ENCODE measurements around the gene KRT13.

DNA sequence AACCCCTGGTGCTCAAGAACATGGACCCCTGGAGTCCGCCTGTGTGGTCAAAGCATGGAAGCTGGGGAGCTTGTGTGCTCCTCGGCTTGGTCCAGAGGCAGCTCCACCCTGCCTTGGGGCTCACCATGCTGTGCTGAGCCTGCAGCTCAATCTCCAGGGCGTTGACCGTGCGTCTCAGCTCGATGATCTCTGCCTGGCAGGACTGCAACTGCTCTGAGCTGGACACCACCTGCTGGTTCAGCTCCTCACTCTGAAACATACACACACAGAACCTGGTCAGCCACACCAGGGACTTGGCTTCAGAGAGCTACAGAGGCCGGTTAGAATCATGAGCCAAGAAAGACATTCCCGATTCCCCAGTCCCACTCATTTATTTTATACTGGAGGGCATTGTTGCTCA lies 27.2 kb downstream of the KRT13 start:
- no peak for TF ChIP-seq SMC3 (IDR thresholded peaks at IDR 0.05; ENCODE audit: low read depth, low read length)
- TF ChIP-seq RAD21 (IDR thresholded peaks at IDR 0.05; ENCODE audit: low read length): no peak
- TF ChIP-seq RFX5 (IDR thresholded peaks at IDR 0.05; ENCODE audit: low read depth, low read length): no peak
- no peak for TF ChIP-seq BHLHE40 (IDR thresholded peaks at IDR 0.05; ENCODE audit: low read depth, low read length)
- TF ChIP-seq, protein P1, sequence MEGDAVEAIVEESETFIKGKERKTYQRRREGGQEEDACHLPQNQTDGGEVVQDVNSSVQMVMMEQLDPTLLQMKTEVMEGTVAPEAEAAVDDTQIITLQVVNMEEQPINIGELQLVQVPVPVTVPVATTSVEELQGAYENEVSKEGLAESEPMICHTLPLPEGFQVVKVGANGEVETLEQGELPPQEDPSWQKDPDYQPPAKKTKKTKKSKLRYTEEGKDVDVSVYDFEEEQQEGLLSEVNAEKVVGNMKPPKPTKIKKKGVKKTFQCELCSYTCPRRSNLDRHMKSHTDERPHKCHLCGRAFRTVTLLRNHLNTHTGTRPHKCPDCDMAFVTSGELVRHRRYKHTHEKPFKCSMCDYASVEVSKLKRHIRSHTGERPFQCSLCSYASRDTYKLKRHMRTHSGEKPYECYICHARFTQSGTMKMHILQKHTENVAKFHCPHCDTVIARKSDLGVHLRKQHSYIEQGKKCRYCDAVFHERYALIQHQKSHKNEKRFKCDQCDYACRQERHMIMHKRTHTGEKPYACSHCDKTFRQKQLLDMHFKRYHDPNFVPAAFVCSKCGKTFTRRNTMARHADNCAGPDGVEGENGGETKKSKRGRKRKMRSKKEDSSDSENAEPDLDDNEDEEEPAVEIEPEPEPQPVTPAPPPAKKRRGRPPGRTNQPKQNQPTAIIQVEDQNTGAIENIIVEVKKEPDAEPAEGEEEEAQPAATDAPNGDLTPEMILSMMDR (conservative IDR thresholded peaks at IDR 0.05; ENCODE audit: low read depth, low read length): no peak
- TF ChIP-seq, protein P2, sequence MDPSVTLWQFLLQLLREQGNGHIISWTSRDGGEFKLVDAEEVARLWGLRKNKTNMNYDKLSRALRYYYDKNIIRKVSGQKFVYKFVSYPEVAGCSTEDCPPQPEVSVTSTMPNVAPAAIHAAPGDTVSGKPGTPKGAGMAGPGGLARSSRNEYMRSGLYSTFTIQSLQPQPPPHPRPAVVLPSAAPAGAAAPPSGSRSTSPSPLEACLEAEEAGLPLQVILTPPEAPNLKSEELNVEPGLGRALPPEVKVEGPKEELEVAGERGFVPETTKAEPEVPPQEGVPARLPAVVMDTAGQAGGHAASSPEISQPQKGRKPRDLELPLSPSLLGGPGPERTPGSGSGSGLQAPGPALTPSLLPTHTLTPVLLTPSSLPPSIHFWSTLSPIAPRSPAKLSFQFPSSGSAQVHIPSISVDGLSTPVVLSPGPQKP (IDR thresholded peaks at IDR 0.05; ENCODE audit: borderline replicate concordance, low read depth, low read length): no peak
- TF ChIP-seq CEBPB (IDR thresholded peaks at IDR 0.05; ENCODE audit: low read depth, low read length): no peak
- TF ChIP-seq USF2 (IDR thresholded peaks at IDR 0.05; ENCODE audit: low read depth, low read length): no peak
- TF ChIP-seq POLR2A (IDR thresholded peaks at IDR 0.05; ENCODE audit: low read depth, low read length): no peak
- TF ChIP-seq MAFK (IDR thresholded peaks at IDR 0.05; ENCODE audit: low read depth, low read length): no peak
- TF ChIP-seq MAZ (IDR thresholded peaks at IDR 0.05; ENCODE audit: borderline replicate concordance, low read depth, low read length): no peak
- no peak for TF ChIP-seq FOS (IDR thresholded peaks at IDR 0.05; ENCODE audit: low read depth, low read length)
- no peak for TF ChIP-seq MXI1 (IDR thresholded peaks at IDR 0.05; ENCODE audit: borderline replicate concordance, low read depth, low read length)
- TF ChIP-seq CHD1 (IDR thresholded peaks at IDR 0.05; ENCODE audit: low read depth, low read length): no peak

Measured in IMR-90 (cell line).